Pancreas (tissue), 10 donors: Measurements from ENCODE around the gene OTUD5. TPM values are rescaled to one million over a fixed set of nuclear protein-coding genes. Genes with fewer than 3 reads are reported as not detected.

ENCODE experiments used
- ATAC-seq, 4 donors: fragments of 200-7000 bp; cut with Tn5 transposase; one replicate each; pipeline versions ENCODE4 v1.8.0 to v1.9.1; 2020; ENCODE audit warnings: mild to moderate bottlenecking in 4 of 4, moderate library complexity in 4 of 4
- DNase-seq, 6 donors: peaks; one replicate each; pipeline ENCODE4 v3.0.0-alpha.2; 2020
- FAIRE-seq: peaks from 2 replicates; lab custom pipeline; 2012; peaks lifted over from hg19 to GRCh38; lab: Jason Lieb, UNC
- H3K27ac ChIP-seq, 4 donors: fragments of 200-600 bp; sonication (generic); 1 replicate in 3 of 4; 2 replicates in 1 of 4; pipeline versions ENCODE4 v1.5.0 to v1.8.0; 2020
- H3K27me3 ChIP-seq, 4 donors: fragments of 200-600 bp; one replicate each; pipeline ENCODE4 v1.8.0; 2021
- H3K36me3 ChIP-seq, 3 donors: fragments of 200-600 bp; sonication (generic) in 1 of 3; one replicate each; pipeline versions ENCODE4 v1.5.0 to v1.8.0; 2020 to 2021
- H3K4me1 ChIP-seq, 3 donors: fragments of 200-600 bp; one replicate each; pipeline ENCODE4 v1.8.0; 2021
- H3K4me3 ChIP-seq, 4 donors: fragments of 200-600 bp; sonication (generic) in 2 of 4; one replicate each; pipeline versions ENCODE4 v1.5.0 to v1.8.0; 2020 to 2021
- H3K9me3 ChIP-seq, 4 donors: fragments of 200-600 bp; one replicate each; pipeline ENCODE4 v1.8.0; 2021
- CTCF ChIP-seq, 4 donors: fragments of 200-600 bp; sonication (generic) in 3 of 4; IDR thresholded peaks; one replicate each; pipeline versions ENCODE4 v1.5.0 to v1.8.0; 2021; ENCODE audit warnings: antibody characterized with exemption in 4 of 4
- WGBS, 2 donors: extraction: QIAGEN DNeasy Blood & Tissue Kit; methylation state at CpG; one replicate each; pipeline ENCODE4 v1.1.7; 2013; 5-methylcytosine and 5-hydroxymethylcytosine counted together
- intact Hi-C, 3 donors: fragments of 100-400 bp; cut with DNase I; formaldehyde crosslinking; loops; one replicate each; pipeline versions ENCODE4 v1.11.1 to v1.14.2; 2022
- polyA plus RNA-seq, 2 donors: library from polyadenylated mRNA; stranded (reverse); fragments of 200-250 nt; gene quantifications; one replicate each; pipeline ENCODE4 v1.2.3, GENCODE V29; 2013
- total RNA-seq, 6 donors: library from RNA; stranded (reverse); fragmentation: NEBNext Ultra II Directional in 4 of 6; extraction: Animal tissue kit (Norgen Biotek cat#: 25700) in 4 of 6; gene quantifications; one replicate each; pipeline versions ENCODE4 v1.2.1 to v1.2.4, GENCODE V29; 2021 to 2023
- donor health status: healthy with polysubstance abuse.
- donor health status: DM: no; HTN: no; CAD: no; lungs with moderate emphysema.
- donor health status: DM: no; HTN: no; CAD: no.
- donor health status: control.
- donor health status: control.
- donor health status: Bipolar disorder and iron deficiency.
- donor health status: DM: yes; HTN: yes; CAD: no.
- donor health status: DM: no; HTN: no; CAD: no.
- donor health status: DM: no; HTN: no; CAD: no.
- donor health status: DM: yes; HTN: yes; CAD: no.

The OTUD5 gene
- total RNA-seq = 10 to 100 TPM; 14.2 to 28.7 (median 17.9) TPM
- polyA plus RNA-seq = 10 to 100 TPM; 32.5 to 34.3 TPM

- H3K9me3 ChIP-seq = no peaks in the 10 kb centered on the region
- DNase-seq = peak in 4 of 6 donors; percentile 65 to 85 (median 72)
- no peaks in the 10 kb centered on the region for H3K27me3 ChIP-seq
- H3K4me3 ChIP-seq = peak within 1 kb of the TSS; percentile 28 to 60 (median 50)
- TF ChIP-seq CTCF (IDR thresholded peaks at IDR 0.05) = no peak
- peak; percentile 1 to 17 (median 12) for ATAC-seq
- 1 to 37% methylated on average over 37 to 52 of the region's 53 CpGs for WGBS, 2 donors
- H3K4me1 ChIP-seq = peaks cover 0 to 4% (median 0%) of the 10 kb centered on the region in 3 donors
- no peak for FAIRE-seq
- peak within 1 kb of the TSS; percentile 90 to 97 (median 92) for H3K27ac ChIP-seq
- intact Hi-C loops = no loop called here
- no peaks in the 10 kb centered on the region for H3K36me3 ChIP-seq
Observed at GRCh38 chrX:48957477-48957826, at the start of gene OTUD5. TSS of gene OTUD5 (minus strand) at chrX:48957607. CDS start at chrX:48957570, 37 bp downstream.

- FAIRE-seq (no peak), DNase-seq (no peak), ATAC-seq (no peak)
- Histone ChIP-seq H3K9me3 (no peaks in the 10 kb centered on the region), H3K27me3 (no peaks in the 10 kb centered on the region), H3K4me1 (no peaks in the 10 kb centered on the region), H3K27ac (no peak overlapping the region), H3K4me3 (no peak overlapping the region), H3K36me3 (no peaks in the 10 kb centered on the region)
- TF ChIP-seq CTCF (IDR thresholded peaks at IDR 0.05) = no peak
- WGBS, 2 donors = 76 to 78% methylated on average over 5 of the region's 5 CpGs
- intact Hi-C loops = no loop called here
Observed at GRCh38 chrX:49003696-49004095, 46.3 kb upstream of the OTUD5 start.

GRCh38 chrX:49002091-49002935 lies 44.9 kb upstream of the OTUD5 start, which contains the start of gene GRIPAP1:
TSS of gene GRIPAP1 (minus strand) at chrX:49002264. CDS start at chrX:49002229, 35 bp downstream.
- Histone ChIP-seq H3K36me3 (no peaks in the 10 kb centered on the region), H3K27me3 (no peaks in the 10 kb centered on the region), H3K27ac (peak within 1 kb of the TSS; percentile 65 to 87 (median 79)), H3K9me3 (no peaks in the 10 kb centered on the region), H3K4me3 (peak within 1 kb of the TSS; percentile 33 to 63 (median 53)), H3K4me1 (no peaks in the 10 kb centered on the region)
- DNase-seq = peak; percentile 72 to 85 (median 74)
- ATAC-seq = peak; percentile 96 to 97 (median 96)
- WGBS, 2 donors = 1 to 27% methylated on average over 38 of the region's 38 CpGs
- intact Hi-C loops = no loop called here
- no peak for TF ChIP-seq CTCF (IDR thresholded peaks at IDR 0.05)
- peak; percentile 92 for FAIRE-seq

GRCh38 chrX:49001521-49002090 lies 44.2 kb upstream of the OTUD5 start:
- intact Hi-C loops = no loop called here
- FAIRE-seq (no peak), DNase-seq (peak in 2 of 6 donors; percentile 13 to 15), ATAC-seq (peak; percentile 13 to 38 (median 22))
- no peaks in the 10 kb centered on the region for H3K36me3 ChIP-seq
- no peak for TF ChIP-seq CTCF (IDR thresholded peaks at IDR 0.05)
- no peaks in the 10 kb centered on the region for H3K9me3 ChIP-seq
- WGBS, 2 donors = 1 to 31% methylated on average over 17 of the region's 17 CpGs
- no peaks in the 10 kb centered on the region for H3K27me3 ChIP-seq
- no peaks in the 10 kb centered on the region for H3K4me1 ChIP-seq
- H3K4me3 ChIP-seq = peak overlapping the region; percentile 33 to 63 (median 53)
- peak overlapping the region in 3 of 4 donors; percentile 72 to 87 (median 86) for H3K27ac ChIP-seq
